Fibroblast of villous mesenchyme (primary cell): Measurements from ENCODE around the gene GPRIN2. TPM values are rescaled to one million over a fixed set of nuclear protein-coding genes. Genes with fewer than 3 reads are reported as not detected.

Experiments used
- DNase-seq: peaks from one replicate; pipeline ENCODE4 v3.0.0-alpha.2; 2010; ENCODE audit warnings: low read depth
- H3K4me3 ChIP-seq: 2 replicates; pipeline ENCODE4 v1.5.1; 2011; ENCODE audit warnings: low read depth, mild to moderate bottlenecking, low read length
- total RNA-seq: library from RNA; depleted of rRNA; stranded (reverse); fragments of >200 nt; gene quantifications from 2 replicates; pipeline ENCODE4 v1.2.3, GENCODE V29; 2012
- TF ChIP-seq, protein P1 (sequence below): IDR thresholded peaks from 2 replicates; pipeline ENCODE4 v1.5.1; 2012; ENCODE audit warnings: low read depth, mild to moderate bottlenecking, low read length; ENCODE audit not compliant: insufficient read depth

Gene GPRIN2
- total RNA-seq, 1 donor: not detected

DNA sequence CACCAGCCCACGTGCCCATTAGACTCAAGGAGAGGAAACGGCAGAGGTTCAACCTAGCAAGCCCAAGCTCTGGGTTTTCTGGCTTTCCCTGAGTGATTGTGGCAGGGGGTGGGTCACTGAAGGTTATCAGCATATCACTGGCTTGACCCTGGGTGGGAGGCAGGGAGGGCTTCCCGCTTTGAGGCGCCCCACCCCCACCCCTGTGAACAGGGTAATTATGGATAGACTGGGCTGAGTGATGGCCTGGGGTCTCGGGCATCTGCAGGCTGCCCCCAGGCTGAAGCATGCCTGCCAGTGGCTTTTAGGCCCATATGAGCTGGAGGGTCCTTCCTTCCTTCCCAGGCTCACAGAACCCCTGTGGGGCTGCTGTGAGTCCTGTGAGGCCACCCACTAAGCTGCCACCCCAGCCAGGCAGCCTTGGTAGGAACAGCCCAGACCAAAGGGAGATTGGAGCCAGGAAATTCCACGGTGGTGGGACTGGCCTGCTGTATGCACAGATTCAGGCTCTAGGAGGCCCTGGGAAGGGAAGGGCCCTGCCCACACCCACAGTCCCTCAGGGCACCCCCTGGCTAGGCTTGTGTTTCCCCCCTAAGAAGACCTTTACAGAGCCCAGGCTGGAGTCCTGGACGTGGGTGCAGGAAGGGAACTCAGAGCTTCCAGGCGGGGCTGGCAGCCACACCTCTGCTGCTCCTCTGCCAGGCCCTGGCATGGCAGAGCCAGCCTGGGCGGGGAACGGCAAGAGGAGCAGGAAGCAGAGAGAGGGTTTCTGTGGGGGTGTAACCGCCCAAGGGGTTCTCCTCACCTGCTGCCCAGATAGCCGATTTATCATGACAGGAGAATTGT, 33.1 kb downstream of the GPRIN2 start:
- no peak overlapping the region for H3K4me3 ChIP-seq
- TF ChIP-seq, protein P1, sequence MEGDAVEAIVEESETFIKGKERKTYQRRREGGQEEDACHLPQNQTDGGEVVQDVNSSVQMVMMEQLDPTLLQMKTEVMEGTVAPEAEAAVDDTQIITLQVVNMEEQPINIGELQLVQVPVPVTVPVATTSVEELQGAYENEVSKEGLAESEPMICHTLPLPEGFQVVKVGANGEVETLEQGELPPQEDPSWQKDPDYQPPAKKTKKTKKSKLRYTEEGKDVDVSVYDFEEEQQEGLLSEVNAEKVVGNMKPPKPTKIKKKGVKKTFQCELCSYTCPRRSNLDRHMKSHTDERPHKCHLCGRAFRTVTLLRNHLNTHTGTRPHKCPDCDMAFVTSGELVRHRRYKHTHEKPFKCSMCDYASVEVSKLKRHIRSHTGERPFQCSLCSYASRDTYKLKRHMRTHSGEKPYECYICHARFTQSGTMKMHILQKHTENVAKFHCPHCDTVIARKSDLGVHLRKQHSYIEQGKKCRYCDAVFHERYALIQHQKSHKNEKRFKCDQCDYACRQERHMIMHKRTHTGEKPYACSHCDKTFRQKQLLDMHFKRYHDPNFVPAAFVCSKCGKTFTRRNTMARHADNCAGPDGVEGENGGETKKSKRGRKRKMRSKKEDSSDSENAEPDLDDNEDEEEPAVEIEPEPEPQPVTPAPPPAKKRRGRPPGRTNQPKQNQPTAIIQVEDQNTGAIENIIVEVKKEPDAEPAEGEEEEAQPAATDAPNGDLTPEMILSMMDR: no peak
- DNase-seq: no peak

DNA sequence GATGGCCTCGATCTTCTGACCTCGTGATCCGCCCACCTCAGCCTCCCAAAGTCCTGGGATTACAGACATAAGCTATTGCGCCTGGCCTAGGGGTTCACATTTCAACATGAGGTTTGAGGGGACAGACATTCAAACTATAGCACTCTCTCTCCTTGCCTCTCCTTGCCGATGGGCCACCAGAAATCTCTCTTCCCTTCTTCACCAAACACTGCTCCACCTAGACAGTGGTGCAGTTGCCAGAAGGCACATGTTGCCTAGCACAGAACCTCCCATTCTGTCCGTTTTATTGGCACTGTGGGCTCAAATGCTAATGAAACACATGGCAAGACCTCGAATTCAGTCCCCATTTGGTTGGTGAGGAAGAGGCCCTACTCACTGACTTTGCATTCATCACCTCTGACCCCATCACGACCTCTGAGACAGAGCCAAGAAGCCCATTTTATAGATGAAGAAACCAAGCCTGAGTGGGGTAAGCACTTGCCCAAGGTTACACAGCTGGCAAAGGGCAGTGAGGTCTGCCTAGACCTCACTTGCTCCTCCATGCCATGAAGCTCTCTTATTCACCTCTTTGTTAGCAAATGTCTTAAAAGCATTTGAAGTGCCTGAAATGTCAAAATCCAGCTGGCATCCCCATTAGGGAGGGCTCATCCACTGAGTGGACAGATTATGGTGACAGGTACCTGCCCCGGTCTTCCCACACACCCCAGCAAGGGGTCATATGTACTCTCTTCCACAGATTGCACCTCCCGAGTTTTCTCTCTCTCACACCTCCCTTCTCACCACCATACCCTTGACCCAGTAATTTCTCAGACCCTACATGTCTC, 34.0 kb downstream of the GPRIN2 start:
- DNase-seq: no peak
- no peak overlapping the region for H3K4me3 ChIP-seq

DNA sequence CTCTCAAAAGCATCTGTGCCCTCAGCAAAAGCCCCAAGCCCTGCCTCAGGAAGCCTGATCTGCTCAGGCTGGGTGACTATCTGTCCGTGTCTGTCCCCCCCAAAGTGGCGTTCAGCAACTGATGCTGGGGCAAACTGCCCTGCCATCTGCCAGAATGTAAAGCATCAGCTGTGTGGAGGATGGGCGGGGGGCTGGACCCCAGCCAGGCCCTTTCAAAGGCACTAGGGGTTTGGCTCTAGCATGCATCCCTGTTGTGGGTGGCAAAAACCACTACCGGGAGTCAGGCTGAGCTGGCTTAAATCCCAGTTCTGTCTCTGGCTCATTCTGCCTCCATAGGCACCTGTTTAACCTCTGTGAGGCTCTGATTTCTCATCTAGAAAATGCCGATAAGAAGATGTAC, 35.5 kb downstream of the GPRIN2 start:
- no peak for DNase-seq
- no peak overlapping the region for H3K4me3 ChIP-seq
- TF ChIP-seq, protein P1: no peak

More for the DNA sequence above, 34.0 kb downstream of the GPRIN2 start:
- TF ChIP-seq, protein P1: no peak

DNA sequence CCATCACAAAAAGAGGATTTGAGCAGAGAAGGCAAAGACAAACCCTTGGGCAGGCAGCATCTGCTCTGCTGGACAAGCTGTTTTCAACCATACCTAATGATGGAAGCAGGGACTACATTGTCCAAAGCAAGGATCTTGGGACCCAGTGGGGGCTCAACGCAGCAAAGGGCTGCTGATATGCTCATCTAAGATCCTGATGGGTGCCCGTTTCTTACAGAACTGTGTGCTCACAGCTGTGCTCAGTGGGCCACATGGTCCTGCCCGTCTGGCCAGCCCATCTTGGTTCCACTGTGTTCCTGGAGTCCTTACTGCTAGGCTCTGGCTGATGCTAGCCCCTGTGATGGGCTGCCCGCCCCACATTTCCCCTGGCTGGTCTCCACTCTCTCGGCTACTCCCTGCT, 36.1 kb downstream of the GPRIN2 start:
- H3K4me3 ChIP-seq: no peak overlapping the region
- TF ChIP-seq, protein P1: no peak
- DNase-seq: no peak

DNA sequence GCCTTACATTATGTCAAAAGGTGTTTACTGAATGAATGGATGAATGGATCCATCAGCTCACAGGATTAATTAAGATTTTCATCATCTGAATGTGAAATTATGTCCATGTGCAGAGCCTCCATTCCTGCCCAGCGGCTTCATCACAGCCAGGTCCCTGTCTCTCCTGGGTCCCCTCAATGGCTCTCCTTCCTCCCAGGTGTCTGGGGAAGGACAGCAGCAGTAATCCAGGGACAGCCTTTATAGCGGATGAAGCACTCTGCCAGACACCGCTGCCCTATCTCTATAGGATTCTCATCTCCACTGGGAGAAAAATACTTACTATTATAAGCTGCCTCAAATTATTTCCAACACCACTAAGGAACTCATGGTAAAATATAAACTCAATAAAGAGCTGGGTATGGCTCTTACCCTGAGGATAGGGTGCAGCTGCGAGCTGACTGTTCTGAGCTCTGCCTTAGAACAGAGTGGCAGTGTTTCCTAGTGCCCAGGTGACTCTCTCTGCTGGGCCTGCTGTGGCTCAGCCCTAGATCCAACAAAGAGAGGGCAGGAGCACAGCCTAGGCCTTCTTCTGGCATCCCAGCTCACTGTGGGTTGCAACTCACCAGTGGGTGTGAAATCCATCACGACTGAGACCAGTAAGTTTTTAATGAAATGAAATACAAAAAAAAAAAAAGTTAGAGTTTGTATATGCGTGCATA, 38.3 kb downstream of the GPRIN2 start:
- TF ChIP-seq, protein P1: no peak
- no peak overlapping the region for H3K4me3 ChIP-seq
- no peak for DNase-seq

DNA sequence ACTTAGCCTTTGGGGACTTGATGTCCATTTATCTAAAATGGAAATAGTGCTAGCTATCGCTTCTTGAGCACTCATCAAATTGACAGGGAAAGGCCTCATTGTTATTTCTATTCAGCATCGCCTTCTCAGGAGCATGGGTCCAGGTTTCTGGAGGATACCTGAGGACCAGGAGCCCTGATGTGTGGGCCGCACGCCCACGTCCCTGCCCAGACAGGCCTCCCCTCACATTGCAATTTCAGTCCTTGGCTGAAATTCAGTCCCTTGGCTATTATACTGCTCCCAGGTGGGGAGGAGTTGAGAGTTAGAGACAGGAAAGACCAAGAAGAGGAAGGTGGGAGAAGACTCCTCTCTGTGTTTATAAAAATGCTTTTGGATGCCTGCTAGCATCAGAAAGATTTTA, 38.9 kb downstream of the GPRIN2 start:
- no peak for DNase-seq
- TF ChIP-seq, protein P1: no peak
- no peak overlapping the region for H3K4me3 ChIP-seq
